ENCODE measurements around the gene SH3TC1.
A peak's percentile ranks its signal among the peaks of the same experiment; 100 is the strongest.

SH3TC1 gene

GRCh38 chr4:8198906-8199593, at the start of gene SH3TC1:
Gene SH3TC1, plus strand, starts transcription at chr4:8199290. Its CDS starts 5,905 bp downstream, at chr4:8205195.
- peak; percentile 37 for DNase-seq (ENCODE audit: low read depth)

DNA sequence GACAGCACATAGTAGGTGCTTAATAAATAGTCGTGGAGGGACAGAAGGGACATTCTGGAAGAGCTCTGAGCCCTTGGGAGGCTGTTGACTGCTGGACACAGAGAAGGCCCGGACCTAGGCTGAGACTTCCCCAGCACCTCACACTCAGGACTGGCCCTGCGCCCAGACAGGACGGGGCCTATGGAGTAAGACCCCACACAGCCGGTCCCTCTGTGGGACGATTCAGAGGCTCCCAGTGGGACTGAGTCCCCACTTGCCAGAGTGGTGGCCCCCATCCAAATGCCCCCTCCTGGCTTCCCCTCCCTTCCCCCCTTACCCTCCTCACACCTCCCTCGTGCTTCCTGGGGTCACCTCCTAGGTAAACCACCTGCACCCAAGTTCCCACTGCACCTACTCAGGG, 49.4 kb upstream of the SH3TC1 start:
- DNase-seq (ENCODE audit: low read depth) = no peak

- DNase-seq (ENCODE audit: low read depth) = no peak
These were observed 48.7 kb upstream of the SH3TC1 start for GRCh38 chr4:8150152-8151090.

DNA sequence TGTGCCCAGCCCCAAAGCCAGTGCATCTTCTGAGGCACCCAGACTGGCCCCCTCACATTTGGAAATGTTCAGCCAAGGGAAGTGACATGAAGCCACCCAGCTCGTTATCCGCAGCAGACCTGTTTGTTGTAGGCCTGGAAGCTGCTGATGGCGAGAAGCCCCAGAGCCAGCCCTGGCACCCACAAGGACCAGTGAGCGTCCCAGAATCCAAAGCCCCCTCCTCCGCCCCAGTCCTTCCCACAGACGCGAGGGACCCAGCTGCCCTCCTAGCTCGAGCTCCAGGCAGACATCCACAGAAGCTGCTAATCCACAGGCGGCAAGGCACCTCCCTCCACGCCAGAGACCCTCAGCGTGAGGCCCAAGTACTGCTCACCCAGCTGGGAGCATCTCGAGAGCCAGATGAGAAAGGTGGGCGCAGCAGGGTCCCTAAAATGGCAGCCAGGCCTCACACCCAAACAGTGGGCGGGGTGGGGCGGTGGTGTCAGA, 47.9 kb upstream of the SH3TC1 start:
- DNase-seq (ENCODE audit: low read depth) = no peak

GRCh38 chr4:8152090-8152864, 46.8 kb upstream of the SH3TC1 start:
- DNase-seq (ENCODE audit: low read depth) = no peak

DNA sequence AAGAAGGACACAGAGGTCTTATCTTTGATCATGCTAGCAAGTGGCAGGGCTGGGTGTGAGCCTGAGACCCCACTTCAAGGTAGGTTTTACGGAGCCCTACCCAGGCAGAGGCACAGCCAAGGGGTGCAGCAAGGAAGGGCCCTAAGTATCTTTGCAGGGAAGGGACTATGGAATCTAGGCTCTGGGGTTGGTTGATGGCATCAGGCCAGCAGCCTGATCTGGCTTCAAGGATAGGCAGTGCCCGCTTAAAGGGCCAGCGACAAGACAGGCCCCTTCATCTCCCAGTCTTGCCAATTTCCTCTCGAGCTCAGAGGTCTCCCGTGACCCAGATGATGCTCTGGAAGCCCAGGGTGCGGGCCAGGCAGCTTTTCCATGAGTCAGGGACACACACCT, 46.2 kb upstream of the SH3TC1 start:
- no peak for DNase-seq (ENCODE audit: low read depth)

DNA sequence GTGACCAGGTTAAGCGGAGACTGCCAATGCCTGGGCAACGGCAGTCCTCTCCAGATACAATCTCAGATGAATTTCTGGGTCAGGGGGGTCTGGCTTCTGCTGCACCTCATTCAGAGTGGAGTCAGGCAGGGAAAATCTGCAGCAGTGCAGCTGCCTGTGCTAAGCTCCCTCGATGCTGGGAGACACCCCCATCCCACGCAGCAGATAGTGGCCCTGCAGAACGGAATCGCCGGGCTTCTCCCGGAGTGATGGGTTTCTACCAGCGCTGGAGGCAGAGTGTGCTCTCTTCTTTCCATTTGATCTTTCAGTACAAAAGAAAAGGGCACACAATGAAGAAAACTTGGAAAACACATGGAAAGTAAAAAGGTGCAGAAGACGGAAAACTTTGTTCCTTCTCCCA, 45.6 kb upstream of the SH3TC1 start:
- DNase-seq (ENCODE audit: low read depth) = no peak

- no peak for DNase-seq (ENCODE audit: low read depth)
These were observed 44.0 kb upstream of the SH3TC1 start for GRCh38 chr4:8155048-8155447.

DNA sequence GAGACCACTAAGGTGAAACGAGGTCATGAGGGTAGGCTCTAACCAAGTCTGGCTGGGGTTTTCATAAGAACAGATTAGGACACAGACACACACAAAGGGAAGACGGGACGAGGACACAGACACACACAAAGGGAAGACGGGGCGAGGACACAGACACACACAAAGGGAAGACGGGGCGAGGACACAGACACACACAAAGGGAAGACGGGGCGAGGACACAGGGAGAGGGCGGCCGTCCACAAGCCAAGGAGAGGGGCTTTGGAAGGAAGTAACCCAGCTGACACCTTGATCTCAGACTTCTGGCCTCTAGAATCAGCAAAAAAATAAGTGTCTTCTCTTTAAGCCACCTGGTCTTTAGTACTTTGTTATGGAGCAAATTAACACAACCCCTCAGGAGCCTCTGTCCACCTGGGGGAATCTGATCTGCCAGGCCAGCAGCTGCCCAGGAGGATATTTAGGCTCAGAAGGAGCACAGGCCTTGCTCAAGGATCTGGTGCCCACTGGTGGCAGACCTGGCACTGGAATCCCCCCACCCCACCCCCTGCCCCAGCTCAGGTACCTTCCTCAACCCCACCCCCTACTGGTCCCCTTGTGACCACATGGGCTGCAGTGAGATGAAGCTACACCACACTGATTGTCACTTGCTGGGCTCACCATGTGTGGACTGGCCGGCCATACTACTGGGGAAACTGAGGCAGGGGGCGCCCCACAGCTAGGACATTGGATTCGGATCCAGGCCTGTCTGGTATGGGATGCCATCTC, 43.2 kb upstream of the SH3TC1 start:
- DNase-seq (ENCODE audit: low read depth) = no peak

DNA sequence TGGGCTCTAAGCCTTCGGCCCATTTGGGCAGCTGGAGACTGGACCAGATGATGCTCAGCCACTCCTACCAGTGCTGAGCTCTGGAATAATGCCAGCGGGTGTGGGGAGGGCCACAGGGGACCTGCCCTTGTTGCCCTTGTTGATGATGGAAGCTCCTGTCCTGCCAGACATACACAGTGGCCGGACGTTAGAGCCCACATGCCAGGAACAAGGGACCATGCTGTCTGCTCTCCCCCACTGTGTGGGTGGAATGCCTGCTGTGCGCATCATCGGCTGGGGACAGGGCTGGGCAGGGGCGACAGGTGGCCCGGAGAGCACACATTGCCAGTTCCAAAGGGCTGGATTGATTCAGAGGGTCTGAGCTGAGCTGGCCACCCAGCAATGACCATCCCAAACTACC, 42.5 kb upstream of the SH3TC1 start:
- DNase-seq (ENCODE audit: low read depth) = no peak

GRCh38 chr4:8157496-8157895, 41.6 kb upstream of the SH3TC1 start:
- DNase-seq (ENCODE audit: low read depth) = no peak

DNA sequence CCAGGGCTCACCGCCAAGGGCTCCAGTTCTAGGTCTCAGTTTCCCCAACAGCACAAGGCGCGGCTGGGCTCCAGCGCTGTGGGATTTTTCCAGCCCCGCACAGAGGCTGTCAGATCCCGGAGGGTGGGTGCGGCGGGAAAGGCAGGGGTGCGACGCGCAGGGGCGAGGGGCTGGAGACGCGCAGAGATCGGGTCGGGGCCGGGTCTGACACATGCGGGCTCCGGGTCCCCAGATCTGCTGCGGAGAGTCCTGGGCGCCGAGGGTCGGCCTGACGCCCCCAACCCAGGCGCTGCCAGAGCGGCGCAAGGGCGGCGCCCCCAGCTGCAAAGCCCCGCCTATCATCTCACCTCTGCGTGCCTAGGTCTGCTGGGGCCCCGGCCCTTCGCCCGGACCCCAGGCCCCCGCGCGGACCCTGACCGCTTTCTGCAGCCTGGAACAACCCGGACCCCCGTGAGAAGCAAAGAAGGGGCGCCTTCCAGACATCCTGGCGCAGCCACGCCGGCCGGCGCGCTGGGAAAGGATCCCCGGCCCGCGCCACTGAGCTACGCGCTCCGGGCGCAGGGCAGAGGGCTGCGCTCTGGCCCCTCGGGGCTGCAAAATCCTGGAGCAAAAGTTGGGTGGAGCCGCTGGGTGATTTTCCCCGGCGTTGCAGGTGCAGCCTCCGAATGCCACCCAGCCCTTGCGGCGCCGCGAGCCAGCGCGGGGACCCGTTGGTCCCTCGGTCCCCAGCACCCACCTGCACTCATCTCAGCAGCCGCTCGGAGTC, 41.0 kb upstream of the SH3TC1 start:
- DNase-seq (ENCODE audit: low read depth) = no peak

GRCh38 chr4:8158710-8159536, 40.2 kb upstream of the SH3TC1 start, which contains the start of gene ABLIM2:
Gene ABLIM2, minus strand, starts transcription at chr4:8158813. Its CDS starts 124 bp downstream, at chr4:8158689.
- DNase-seq (ENCODE audit: low read depth) = peak; percentile 96

DNA sequence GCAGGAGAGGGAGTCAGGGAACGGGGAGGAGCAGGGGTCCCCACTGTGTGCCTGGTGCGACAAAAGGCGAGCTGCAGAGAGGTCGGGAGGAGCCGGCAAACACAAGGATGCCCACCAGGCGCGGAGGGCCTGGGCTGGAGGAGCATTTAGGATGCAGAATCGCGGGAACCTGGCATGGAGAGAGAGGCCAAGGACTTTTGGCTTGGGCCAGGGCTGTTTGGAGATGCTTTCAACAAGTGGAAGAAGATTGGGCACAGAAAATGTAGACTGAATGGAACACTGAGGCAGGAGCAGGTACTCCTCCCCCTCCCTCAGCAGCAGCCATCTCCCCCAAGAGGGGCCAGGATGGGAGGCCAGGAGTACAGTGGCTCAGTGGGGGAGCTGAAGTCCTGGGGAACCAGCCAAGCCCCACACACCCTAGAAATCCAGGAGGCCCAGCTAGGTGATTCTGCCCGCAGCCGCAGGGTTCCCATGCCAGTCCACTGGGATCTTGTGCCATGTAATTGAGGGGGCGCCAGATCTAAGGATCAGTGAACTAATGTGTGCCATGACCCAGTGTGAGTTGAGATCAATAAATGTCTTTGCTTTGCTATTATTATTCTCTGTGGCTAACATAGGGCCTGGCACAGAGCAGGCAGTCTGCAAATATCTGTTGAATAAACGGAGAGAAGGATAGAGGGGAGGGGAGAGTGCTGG, 39.4 kb upstream of the SH3TC1 start:
- no peak for DNase-seq (ENCODE audit: low read depth)

DNA sequence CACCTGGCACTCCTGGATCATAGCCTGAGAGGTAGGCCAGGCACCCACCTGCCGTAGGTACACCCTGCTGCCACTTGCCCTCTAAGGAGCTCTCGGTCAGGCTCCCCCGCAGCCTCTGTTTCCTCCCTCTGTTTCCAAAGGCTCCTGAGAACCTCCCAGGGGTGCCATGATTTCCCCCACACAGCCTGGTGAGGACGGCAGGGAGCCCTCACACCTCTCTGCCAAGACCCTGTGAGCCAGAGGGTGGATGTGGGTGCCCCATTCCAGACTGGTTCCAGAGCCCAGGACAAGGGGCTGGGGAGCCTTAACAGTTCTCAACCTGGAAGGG, 38.9 kb upstream of the SH3TC1 start:
- no peak for DNase-seq (ENCODE audit: low read depth)

DNA sequence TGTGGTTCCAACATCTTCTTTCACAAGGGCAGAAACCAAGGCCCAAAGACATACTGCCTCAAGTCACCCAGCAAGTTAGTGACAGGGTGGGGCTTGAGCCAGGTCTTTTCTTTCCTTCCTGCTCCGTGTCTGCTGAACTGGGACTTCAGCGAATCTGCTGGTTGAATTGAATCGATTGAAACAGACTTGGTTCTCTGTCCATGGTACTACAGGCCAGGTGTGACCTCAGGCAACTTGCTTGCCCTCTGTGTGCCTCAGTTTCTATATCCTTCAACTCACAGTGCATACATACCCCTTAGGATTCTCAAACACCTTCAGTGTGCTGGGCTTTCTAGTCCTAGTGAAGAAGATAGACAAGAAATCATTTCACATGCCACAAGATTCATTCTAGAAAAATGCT, 38.5 kb upstream of the SH3TC1 start:
- no peak for DNase-seq (ENCODE audit: low read depth)

DNA sequence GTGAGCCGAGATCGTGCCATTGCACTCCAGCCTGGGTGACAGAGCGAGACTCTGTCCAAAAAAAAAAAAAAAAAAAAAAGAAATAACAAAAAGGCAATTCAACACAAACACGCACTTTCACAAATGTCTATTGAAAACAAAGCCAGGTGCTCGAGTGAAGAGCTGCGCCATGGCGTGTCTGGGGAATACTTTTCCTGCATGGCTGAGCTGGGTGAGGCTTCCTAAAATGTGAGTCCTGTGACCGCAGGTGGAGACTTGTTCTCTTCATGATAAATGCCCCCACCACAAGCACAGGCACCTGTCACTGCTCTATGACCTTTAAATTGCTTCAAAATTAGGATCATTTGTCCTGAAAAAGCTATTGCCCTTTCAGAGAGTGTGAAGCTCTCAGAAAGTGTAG, 36.5 kb upstream of the SH3TC1 start:
- DNase-seq (ENCODE audit: low read depth) = no peak

DNA sequence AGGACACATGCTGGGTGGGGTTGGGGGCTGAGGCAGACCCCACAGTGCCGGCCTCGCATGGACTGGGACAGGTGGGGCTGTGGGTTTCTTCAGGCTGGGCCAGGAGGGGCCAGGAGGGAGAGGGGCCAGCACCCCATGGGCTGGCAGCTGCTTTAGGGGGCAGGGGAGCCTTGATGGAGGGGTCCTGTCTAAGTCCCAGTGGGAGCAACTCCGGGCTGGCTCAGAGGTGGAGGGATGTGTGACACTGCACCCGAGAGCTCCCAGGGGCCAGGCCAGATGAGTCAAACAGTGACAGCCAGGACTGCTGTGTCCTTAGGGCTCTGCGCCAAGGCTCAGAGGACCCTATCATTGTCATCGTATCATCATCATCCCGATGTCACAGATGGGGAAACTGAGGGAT, 36.1 kb upstream of the SH3TC1 start:
- DNase-seq (ENCODE audit: low read depth) = no peak

DNA sequence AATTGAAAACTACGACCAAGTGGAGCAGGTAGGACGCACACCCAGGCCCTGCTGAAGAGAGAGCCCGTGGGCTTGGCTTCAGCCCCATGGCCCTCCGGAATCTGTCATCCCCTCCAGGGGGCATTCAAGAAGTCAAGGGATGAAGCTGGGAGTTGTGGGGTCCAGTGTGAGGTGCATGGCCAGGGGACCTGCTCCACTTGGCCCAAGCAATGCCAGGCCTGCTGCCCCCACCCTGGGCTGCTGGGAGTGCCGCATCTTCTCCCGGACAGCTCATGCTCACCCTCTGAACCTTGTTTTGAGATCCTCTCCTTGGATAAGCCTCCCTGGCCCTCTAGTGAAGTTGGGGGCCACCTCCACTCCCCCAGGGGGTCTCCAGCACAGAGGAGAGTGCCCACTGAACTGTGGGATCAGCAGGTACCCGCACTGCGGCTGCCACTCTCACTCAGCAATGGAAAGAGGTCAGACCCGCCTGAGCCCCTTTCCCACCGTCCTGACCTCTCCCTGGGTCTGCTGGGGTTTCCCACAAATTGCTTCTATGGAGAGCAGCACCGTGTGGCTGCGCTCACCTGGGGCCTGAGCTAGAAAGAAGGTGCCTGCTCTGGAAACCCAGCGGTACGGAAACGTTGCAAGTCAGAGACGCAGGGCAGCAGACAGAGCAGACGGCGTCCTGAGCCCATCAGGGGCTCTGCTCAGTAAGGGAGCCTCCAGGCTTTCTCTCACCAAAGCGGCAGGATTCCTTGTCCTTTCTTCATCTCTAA, 35.5 kb upstream of the SH3TC1 start:
- DNase-seq (ENCODE audit: low read depth) = no peak
